IMR-90 (cell line): ENCODE data around the gene KRTAP5-1. TPM values are rescaled to one million over a fixed set of nuclear protein-coding genes. Genes with fewer than 3 reads are reported as not detected.
"Not testable (repeated sequence)": the region's sequence is repeated elsewhere in the genome, so short reads cannot be mapped to it uniquely, and the experiment has no call there.

Experiments used
- ATAC-seq: fragments of 200-7000 bp; cut with Tn5 transposase; 2 replicates; pipeline ENCODE4 v1.9.1; 2020; ENCODE audit warnings: low read depth, mild to moderate bottlenecking, moderate library complexity
- BruUV-seq: library from RNA; stranded (reverse); fragments of 400-500 nt; replicated peaks from 2 replicates; lab custom pipeline; 2021; lab: Mats Ljungman, UMichigan
- CTCF ChIA-PET: fragments of 300-600 bp; formaldehyde crosslinking; extraction: SDS; loops from one replicate; lab custom pipeline; 2021; ENCODE audit warnings: antibody characterized with exemption; lab: Yijun Ruan, JAX
- POLR2A ChIA-PET: fragments of 300-600 bp; sonication (Branson Sonifier 250); formaldehyde crosslinking; loops from one replicate; lab custom pipeline; 2022; ENCODE audit warnings: antibody characterized with exemption; ENCODE audit not compliant: unreplicated experiment; lab: Charles Lee
- DNase-seq: peaks from one replicate; pipeline ENCODE4 v3.0.0; 2013
- H2AFZ ChIP-seq: replicated peaks from 2 replicates; pipeline ENCODE3; 2013; ENCODE audit warnings: low read length, mild to moderate bottlenecking; ENCODE audit not compliant: poor library complexity
- H2AK5ac ChIP-seq: 2 replicates; pipeline ENCODE4 v1.6.1; 2013; ENCODE audit warnings: low read depth, low read length, inconsistent platforms
- H2AK9ac ChIP-seq: replicated peaks from 2 replicates; pipeline ENCODE3; 2013; ENCODE audit warnings: mild to moderate bottlenecking, low read depth, low read length, moderate library complexity; ENCODE audit not compliant: poor library complexity
- H2BK120ac ChIP-seq: 2 replicates; pipeline ENCODE4 v1.6.1; 2013; ENCODE audit warnings: low read depth, low read length, inconsistent platforms
- H2BK15ac ChIP-seq: 3 replicates; pipeline ENCODE4 v1.6.1; 2013; ENCODE audit warnings: low read depth, low read length, inconsistent platforms
- H2BK20ac ChIP-seq: 2 replicates; pipeline ENCODE4 v1.6.1; 2013; ENCODE audit warnings: low read depth, mild to moderate bottlenecking, inconsistent platforms, low read length, moderate library complexity
- H2BK5ac ChIP-seq: 2 replicates; pipeline ENCODE4 v1.6.1; 2013; ENCODE audit warnings: mild to moderate bottlenecking, low read depth, low read length, inconsistent platforms; ENCODE audit not compliant: poor library complexity, severe bottlenecking
- H3K14ac ChIP-seq: replicated peaks from 2 replicates; pipeline ENCODE4 v1.6.1; 2013; ENCODE audit warnings: low read depth, low read length, inconsistent platforms
- H3K18ac ChIP-seq: 2 replicates; pipeline ENCODE4 v1.6.1; 2013; ENCODE audit warnings: low read depth, low read length, control low read depth
- H3K23ac ChIP-seq: 2 replicates; pipeline ENCODE4 v1.6.1; 2013; ENCODE audit warnings: low read depth, low read length, inconsistent platforms
- H3K27ac ChIP-seq: 2 replicates; pipeline ENCODE4 v1.5.1; 2013; ENCODE audit warnings: mild to moderate bottlenecking, control low read depth, low read length; ENCODE audit not compliant: insufficient read depth
- H3K27me3 ChIP-seq: 2 replicates; pipeline ENCODE4 v1.6.1; 2013; ENCODE audit warnings: low read length; ENCODE audit not compliant: control insufficient read depth, insufficient read depth
- H3K36me3 ChIP-seq: 2 replicates; pipeline ENCODE4 v1.6.1; 2013; ENCODE audit warnings: low read length, mixed read lengths; ENCODE audit not compliant: control insufficient read depth, insufficient read depth
- H3K4ac ChIP-seq: 2 replicates; pipeline ENCODE4 v1.6.1; 2013; ENCODE audit warnings: low read depth, low read length, inconsistent platforms
- H3K4me1 ChIP-seq: 2 replicates; pipeline ENCODE4 v1.6.1; 2013; ENCODE audit warnings: low read length, mixed read lengths; ENCODE audit not compliant: control insufficient read depth, insufficient read depth
- H3K4me2 ChIP-seq: 2 replicates; pipeline ENCODE4 v1.6.1; 2013; ENCODE audit warnings: low read depth, mild to moderate bottlenecking, control low read depth, low read length, moderate library complexity
- H3K4me3 ChIP-seq: 2 replicates; pipeline ENCODE4 v1.5.1; 2013; ENCODE audit warnings: low read depth, mild to moderate bottlenecking, control low read depth, low read length, moderate library complexity; ENCODE audit not compliant: insufficient read depth
- H3K56ac ChIP-seq: 2 replicates; pipeline ENCODE4 v1.6.1; 2013; ENCODE audit warnings: low read length, inconsistent platforms; ENCODE audit not compliant: insufficient read depth; ENCODE audit errors: extremely low read depth
- H3K79me1 ChIP-seq, 2 experiments: 2 replicates each; pipeline ENCODE4 v1.6.1; 2013; ENCODE audit warnings: low read length in 2 of 2, inconsistent platforms in 1 of 2, low read depth in 1 of 2
- H3K9ac ChIP-seq: 2 replicates; pipeline ENCODE4 v1.6.1; 2013; ENCODE audit warnings: low read depth, low read length, control low read depth
- H3K9me1 ChIP-seq: 2 replicates; pipeline ENCODE4 v1.6.1; 2013; ENCODE audit warnings: low read length, inconsistent platforms; ENCODE audit not compliant: insufficient read depth
- H3K9me3 ChIP-seq: 2 replicates; pipeline ENCODE4 v1.6.1; 2013; ENCODE audit warnings: low read length; ENCODE audit not compliant: control insufficient read depth, insufficient read depth
- H4K20me1 ChIP-seq: 2 replicates; pipeline ENCODE4 v1.6.1; 2013; ENCODE audit warnings: low read length, inconsistent platforms; ENCODE audit not compliant: insufficient read depth
- H4K5ac ChIP-seq: 2 replicates; pipeline ENCODE4 v1.6.1; 2013; ENCODE audit warnings: mild to moderate bottlenecking, low read depth, low read length, control low read depth
- H4K8ac ChIP-seq, 2 experiments: 2 replicates each; pipeline ENCODE4 v1.6.1; 2013; ENCODE audit warnings: low read depth in 2 of 2, low read length in 2 of 2, control low read depth in 1 of 2, inconsistent platforms in 1 of 2
- H4K91ac ChIP-seq: 2 replicates; pipeline ENCODE4 v1.6.1; 2013; ENCODE audit warnings: low read depth, low read length, inconsistent platforms; ENCODE audit not compliant: insufficient read depth
- WGBS, 2 experiments: methylation state at CpG; one replicate each; pipeline versions ENCODE4 v1.1.5 to v1.1.7; 2013; ENCODE audit warnings: missing lambda C conversion rate in 2 of 2; ENCODE audit not compliant: insufficient read length in 1 of 2; ENCODE audit errors: extremely low coverage in 2 of 2; 5-methylcytosine and 5-hydroxymethylcytosine counted together
- dilution Hi-C: fragments of 300-500 bp; cut with HindIII; formaldehyde crosslinking; loops from one replicate; pipeline ENCODE4 v1.14.3; 2018; ENCODE audit warnings: low sequenced_read_pairs; ENCODE audit not compliant: unreplicated experiment
- in situ Hi-C: fragments of 300-500 bp; cut with MboI; formaldehyde crosslinking; loops from 3 replicates; pipeline ENCODE4 v1.14.3; 2019; ENCODE audit warnings: low sequenced_read_pairs, inconsistent platforms, mixed read lengths
- intact Hi-C: fragments of 100-400 bp; cut with micrococcal nuclease; formaldehyde crosslinking; loops from 2 replicates; pipeline ENCODE4 v1.10.0; 2022
- polyA plus RNA-seq, 3 experiments: library from polyadenylated mRNA; depleted of rRNA; stranded (reverse); fragments of >200 nt; gene quantifications; 2 replicates each; pipeline ENCODE4 v1.2.3, GENCODE V29; 2012; ENCODE audit warnings: low replicate concordance in 1 of 3
- total RNA-seq: library from RNA; depleted of rRNA; stranded (reverse); fragments of >200 nt; gene quantifications from 2 replicates; pipeline ENCODE4 v1.2.3, GENCODE V29; 2012

The KRTAP5-1 gene
- total and polyA plus RNA-seq, 2 of the 4 experiments (the other 2 are of a cell fraction): not detected

DNA sequence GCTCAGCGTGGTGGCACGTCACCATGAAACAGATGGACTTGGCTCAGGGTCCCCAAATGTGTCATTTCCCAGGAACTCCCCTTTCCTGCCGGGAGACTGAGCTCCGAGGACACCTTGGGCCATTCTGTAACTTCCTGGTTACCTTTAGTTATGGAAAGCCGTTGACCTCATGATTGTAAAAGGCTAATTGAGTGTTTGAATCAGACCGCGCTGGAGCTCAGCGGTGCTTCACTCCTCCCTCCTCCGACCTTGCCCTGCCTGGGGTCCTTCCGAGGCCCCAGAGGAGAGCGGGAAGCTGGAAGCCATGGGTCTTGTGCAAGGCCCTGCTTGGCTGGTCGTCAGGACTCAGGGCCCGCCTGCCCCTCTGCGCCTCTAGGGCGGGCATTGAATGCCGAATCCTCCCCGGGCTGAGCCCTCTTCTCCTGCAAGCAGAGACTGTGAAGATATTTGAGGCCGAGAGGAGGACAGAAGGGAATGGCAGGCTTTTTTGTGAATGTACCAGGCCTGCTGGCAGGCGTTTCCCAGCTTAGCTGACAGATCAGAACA, 11.6 kb upstream of the KRTAP5-1 start:
- BruUV-seq, H3K4me2 ChIP-seq, H4K91ac ChIP-seq, DNase-seq, H4K8ac ChIP-seq, intact Hi-C loops, H4K5ac ChIP-seq, H2BK5ac ChIP-seq, H3K14ac ChIP-seq, H2AK9ac ChIP-seq, ATAC-seq, H3K9me1 ChIP-seq, H3K4me3 ChIP-seq, H3K79me1 ChIP-seq, H3K18ac ChIP-seq, H3K27ac ChIP-seq, H2BK15ac ChIP-seq, H2BK20ac ChIP-seq, H2AK5ac ChIP-seq, POLR2A ChIA-PET, CTCF ChIA-PET, H3K9me3 ChIP-seq, H4K20me1 ChIP-seq, H3K56ac ChIP-seq, H2BK120ac ChIP-seq, H2AFZ ChIP-seq, H3K4ac ChIP-seq, H3K9ac ChIP-seq, H3K4me1 ChIP-seq, H3K23ac ChIP-seq, in situ Hi-C loops, dilution Hi-C loops, H3K36me3 ChIP-seq: not testable (repeated sequence)
- H3K27me3 ChIP-seq: peaks cover 43% of the 10 kb centered on the region
- 90% methylated on average over 2 of the region's 19 CpGs; no CpG with 5 or more reads in 1 of the 2 experiments for WGBS, 2 experiments
